Colonic mucosa (tissue), 4 donors: ENCODE results near the gene SPATA6. TPM values are rescaled to one million over a fixed set of nuclear protein-coding genes. Genes with fewer than 3 reads are reported as not detected.

Experiments used
- DNase-seq: peaks from one replicate; pipeline ENCODE4 v3.0.0-alpha.2; 2020
- H3K27ac ChIP-seq: fragments of 200-600 bp; one replicate; pipeline ENCODE4 v1.8.0; 2021
- H3K27me3 ChIP-seq: fragments of 200-600 bp; one replicate; pipeline ENCODE4 v1.8.0; 2021
- H3K36me3 ChIP-seq: fragments of 200-600 bp; one replicate; pipeline ENCODE4 v1.8.0; 2021
- H3K4me1 ChIP-seq: fragments of 200-600 bp; one replicate; pipeline ENCODE4 v1.8.0; 2021; ENCODE audit warnings: mild to moderate bottlenecking
- H3K4me3 ChIP-seq: fragments of 200-600 bp; one replicate; pipeline ENCODE4 v1.8.0; 2021
- H3K9ac ChIP-seq, 2 donors: one replicate each; pipeline ENCODE4 v1.7.0; 2013; ENCODE audit warnings: control low read depth in 2 of 2, low read depth in 2 of 2, low read length in 2 of 2
- H3K9me3 ChIP-seq: fragments of 200-600 bp; one replicate; pipeline ENCODE4 v1.8.0; 2021
- CTCF ChIP-seq: fragments of 200-600 bp; IDR thresholded peaks from one replicate; pipeline ENCODE4 v1.8.0; 2022; ENCODE audit warnings: antibody characterized with exemption, mild to moderate bottlenecking
- intact Hi-C: fragments of 100-400 bp; cut with DNase I; formaldehyde crosslinking; loops from one replicate; pipeline ENCODE4 v1.14.1; 2022
- total RNA-seq, 2 donors: library from RNA; stranded (reverse); fragmentation: NEBNext Ultra II Directional in 1 of 2; extraction: Animal tissue kit (Norgen Biotek cat#: 25700) in 1 of 2; gene quantifications; one replicate each; pipeline ENCODE4 v1.2.1, GENCODE V29; 2021
- donor health status: healthy.
- donor health status: DM: no; HTN: no; CAD: no.
- donor health status: DM: no; HTN: no; CAD: no.

The SPATA6 gene
- total RNA-seq, 2 donors from 2014 or later, result 9.1 to 9.4 TPM

GRCh38 chr1:48430832-48431231 lies 41.2 kb downstream of the SPATA6 start:
- no peak for TF ChIP-seq CTCF
- intact Hi-C loops, result no loop called here
- Histone ChIP-seq H3K36me3 (no peaks in the 10 kb centered on the region), H3K9me3 (no peaks in the 10 kb centered on the region), H3K4me3 (no peak overlapping the region), H3K4me1 (no peaks in the 10 kb centered on the region), H3K27me3 (no peaks in the 10 kb centered on the region), H3K9ac (no peak overlapping the region), H3K27ac (no peak overlapping the region)
- no peak for DNase-seq

GRCh38 chr1:48422009-48422408 lies 50.0 kb downstream of the SPATA6 start:
- H3K9me3 ChIP-seq, result no peaks in the 10 kb centered on the region
- no peaks in the 10 kb centered on the region for H3K36me3 ChIP-seq
- no peak overlapping the region for H3K27ac ChIP-seq
- TF ChIP-seq CTCF, result no peak
- intact Hi-C loops, result no loop called here
- no peak for DNase-seq
- no peak overlapping the region for H3K4me3 ChIP-seq
- no peak overlapping the region for H3K9ac ChIP-seq
- H3K4me1 ChIP-seq, result no peaks in the 10 kb centered on the region
- H3K27me3 ChIP-seq, result no peaks in the 10 kb centered on the region

DNA sequence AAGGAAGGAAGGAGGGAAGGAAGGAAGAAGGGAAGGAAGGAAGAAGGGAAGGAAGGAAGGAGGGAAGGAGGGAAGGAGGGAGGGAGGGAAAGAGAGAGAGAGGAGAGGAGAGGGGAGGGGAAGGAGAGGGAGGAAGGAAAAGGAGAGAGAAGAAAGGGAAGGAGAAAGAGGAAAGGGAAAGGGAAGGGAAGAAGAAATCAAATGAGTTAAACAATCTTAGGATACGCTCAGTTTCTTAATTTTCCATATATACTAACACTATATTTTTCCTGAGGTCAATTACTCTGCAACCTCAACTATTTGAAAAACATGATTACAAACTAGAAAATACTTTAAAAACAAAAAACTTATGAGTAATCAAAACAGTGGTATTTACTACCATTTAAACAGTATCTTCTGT lies 53.3 kb downstream of the SPATA6 start:
- no peaks in the 10 kb centered on the region for H3K4me1 ChIP-seq
- DNase-seq, result no peak
- H3K36me3 ChIP-seq, result no peaks in the 10 kb centered on the region
- no peak overlapping the region for H3K9ac ChIP-seq
- no peaks in the 10 kb centered on the region for H3K27me3 ChIP-seq
- no peak overlapping the region for H3K4me3 ChIP-seq
- no peaks in the 10 kb centered on the region for H3K9me3 ChIP-seq
- H3K27ac ChIP-seq, result no peak overlapping the region
- intact Hi-C loops, result no loop called here
- TF ChIP-seq CTCF, result no peak

- H3K9me3 ChIP-seq, result no peaks in the 10 kb centered on the region
- no peaks in the 10 kb centered on the region for H3K36me3 ChIP-seq
- no peak for DNase-seq
- intact Hi-C loops, result no loop called here
- H3K4me3 ChIP-seq, result no peak overlapping the region
- H3K9ac ChIP-seq, result no peak overlapping the region
- no peaks in the 10 kb centered on the region for H3K27me3 ChIP-seq
- no peak for TF ChIP-seq CTCF
- H3K4me1 ChIP-seq, result no peaks in the 10 kb centered on the region
- no peak overlapping the region for H3K27ac ChIP-seq
Measured at GRCh38 chr1:48415050-48415449, 57.0 kb downstream of the SPATA6 start.

DNA sequence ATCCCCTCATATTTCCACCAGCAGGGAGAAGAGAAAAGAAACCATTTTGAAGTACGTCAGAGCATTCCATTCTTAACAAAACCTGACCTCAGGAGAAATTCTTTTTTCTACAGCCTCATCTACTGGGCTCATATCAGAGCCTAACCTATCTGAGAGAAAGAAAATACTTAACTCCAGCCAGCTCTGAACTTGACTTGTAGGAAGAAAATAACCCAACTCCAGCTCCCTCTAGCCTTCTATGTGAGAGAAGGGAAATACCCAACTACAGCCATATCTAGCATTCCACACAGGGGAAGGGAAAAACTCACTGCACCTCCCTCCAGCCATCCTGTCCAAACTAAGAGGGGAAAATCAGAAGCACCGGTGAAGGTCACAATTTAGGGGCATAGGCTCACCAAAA lies 57.7 kb downstream of the SPATA6 start:
- Histone ChIP-seq H3K27me3 (no peaks in the 10 kb centered on the region), H3K9me3 (no peaks in the 10 kb centered on the region), H3K4me3 (no peak overlapping the region), H3K9ac (no peak overlapping the region), H3K36me3 (no peaks in the 10 kb centered on the region), H3K27ac (no peak overlapping the region), H3K4me1 (no peaks in the 10 kb centered on the region)
- TF ChIP-seq CTCF, result no peak
- no peak for DNase-seq
- intact Hi-C loops, result no loop called here

DNA sequence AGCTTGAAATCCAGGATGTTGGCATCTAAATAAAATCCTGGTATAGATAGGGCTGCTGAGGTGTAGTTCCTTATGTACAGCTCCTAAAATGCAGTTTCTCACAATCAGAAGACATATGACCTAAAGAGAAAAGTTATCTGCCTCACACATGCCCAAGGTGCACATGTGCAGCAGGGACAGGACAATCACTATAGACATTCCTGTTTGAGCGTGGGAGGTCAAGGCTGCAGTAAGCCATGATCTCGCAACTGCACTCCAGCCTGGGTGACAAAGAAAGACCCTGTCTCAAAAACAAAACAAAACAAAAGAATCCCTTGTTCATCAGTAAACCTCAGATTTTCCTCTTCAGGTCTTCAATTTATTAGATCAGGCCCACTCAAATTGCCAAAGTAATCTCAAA lies 66.1 kb downstream of the SPATA6 start:
- Histone ChIP-seq H3K4me3 (no peak overlapping the region), H3K27ac (no peak overlapping the region), H3K36me3 (no peaks in the 10 kb centered on the region), H3K9me3 (no peaks in the 10 kb centered on the region), H3K9ac (no peak overlapping the region), H3K4me1 (no peaks in the 10 kb centered on the region), H3K27me3 (no peaks in the 10 kb centered on the region)
- no peak for DNase-seq
- intact Hi-C loops, result no loop called here
- TF ChIP-seq CTCF, result no peak
